Tibial nerve (tissue), 4 donors: ENCODE results near the gene SMIM9. TPM values are rescaled to one million over a fixed set of nuclear protein-coding genes. Genes with fewer than 3 reads are reported as not detected.
"Not testable (repeated sequence)": the region's sequence is repeated elsewhere in the genome, so short reads cannot be mapped to it uniquely, and the experiment has no call there.

ENCODE experiments used
- DNase-seq, 2 donors: peaks; one replicate each; pipeline ENCODE4 v3.0.0-alpha.2; 2019; ENCODE audit warnings: low spot score in 2 of 2
- H3K27ac ChIP-seq, 4 donors: fragments of 200-600 bp; sonication (generic) in 3 of 4; one replicate each; pipeline ENCODE4 v1.5.1; 2017 to 2019; ENCODE audit warnings: mild to moderate bottlenecking in 1 of 4
- H3K27me3 ChIP-seq, 2 donors: fragments of 200-600 bp; sonication (generic) in 1 of 2; one replicate each; pipeline versions ENCODE4 v1.5.1 to v1.6.0; 2017 to 2019
- H3K36me3 ChIP-seq, 3 donors: fragments of 200-600 bp; sonication (generic); one replicate each; pipeline ENCODE4 v1.5.1; 2018 to 2019
- H3K4me1 ChIP-seq, 4 donors: fragments of 200-600 bp; sonication (generic) in 3 of 4; one replicate each; pipeline ENCODE4 v1.5.1; 2017 to 2019
- H3K4me3 ChIP-seq, 4 donors: fragments of 200-600 bp; sonication (generic) in 3 of 4; one replicate each; pipeline ENCODE4 v1.5.1; 2017 to 2019; ENCODE audit warnings: mild to moderate bottlenecking in 1 of 4, moderate library complexity in 1 of 4
- H3K9me3 ChIP-seq, 4 donors: fragments of 200-600 bp; sonication (generic) in 3 of 4; one replicate each; pipeline ENCODE4 v1.5.1; 2017 to 2019
- EP300 ChIP-seq, 2 donors: sonication (generic); formaldehyde crosslinking; IDR thresholded peaks; one replicate each; pipeline ENCODE4 v1.6.1; 2017; ENCODE audit warnings: antibody characterized with exemption in 2 of 2, mild to moderate bottlenecking in 1 of 2
- POLR2A ChIP-seq, 2 donors: fragments of 450-650 bp; IDR thresholded peaks; one replicate each; pipeline ENCODE4 v1.6.1; 2017; ENCODE audit warnings: antibody characterized with exemption in 2 of 2, mild to moderate bottlenecking in 2 of 2, moderate library complexity in 2 of 2
- WGBS, 2 donors: methylation state at CpG; one replicate each; pipeline ENCODE4 v1.1.5; 2018; 5-methylcytosine and 5-hydroxymethylcytosine counted together
- total RNA-seq, 4 donors: library from RNA; depleted of rRNA; stranded (reverse); fragments of >200 nt; gene quantifications; one replicate each; pipeline ENCODE4 v1.1.0, GENCODE V29; 2016
- TF ChIP-seq, protein P1 (sequence below), 5 experiments: fragments of 200-600 bp in 3 of 5; fragments of 450-650 bp in 2 of 5; sonication (generic) in 3 of 5; IDR thresholded peaks; one replicate each; pipeline ENCODE4 v1.5.1; 2016 to 2019; ENCODE audit warnings: antibody characterized with exemption in 5 of 5, mild to moderate bottlenecking in 3 of 5, moderate library complexity in 2 of 5

The SMIM9 gene
- total RNA-seq: not detected

DNA sequence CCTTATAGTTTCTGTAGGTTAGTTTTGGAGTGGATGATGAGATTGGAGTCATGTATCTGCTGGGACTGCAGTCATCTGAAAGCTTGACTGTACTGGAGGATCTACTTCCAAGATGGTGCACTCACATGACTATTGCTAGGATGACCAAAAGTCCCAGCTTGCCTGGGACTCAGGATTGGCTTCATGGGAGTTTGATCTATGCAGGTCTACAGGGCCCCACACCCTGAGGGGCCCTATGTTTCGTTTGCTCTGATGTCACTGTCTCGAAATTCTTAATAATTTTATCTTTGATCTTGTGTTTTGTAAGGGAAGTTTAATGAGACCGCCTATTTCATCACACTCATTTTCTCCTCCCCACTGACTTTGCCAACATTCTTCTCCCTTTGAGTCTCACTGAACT, at the start of gene SMIM9:
Gene SMIM9, minus strand, starts transcription at position 101 of the 400 bp plus-strand sequence. CDS start 3,806 bp downstream, outside the sequence.
- no peaks in the 10 kb centered on the region for H3K36me3 ChIP-seq
- H3K27ac ChIP-seq: no peak within 1 kb of the TSS
- no peaks in the 10 kb centered on the region for H3K4me1 ChIP-seq
- no peaks in the 10 kb centered on the region for H3K9me3 ChIP-seq
- WGBS, 2 donors: 75 to 97% methylated on average over 3 of the region's 3 CpGs
- DNase-seq: no peak
- H3K4me3 ChIP-seq: no peak within 1 kb of the TSS
- TF ChIP-seq POLR2A (IDR thresholded peaks at IDR 0.05) (no peak), EP300 (IDR thresholded peaks at IDR 0.05) (no peak)
- TF ChIP-seq, protein P1, sequence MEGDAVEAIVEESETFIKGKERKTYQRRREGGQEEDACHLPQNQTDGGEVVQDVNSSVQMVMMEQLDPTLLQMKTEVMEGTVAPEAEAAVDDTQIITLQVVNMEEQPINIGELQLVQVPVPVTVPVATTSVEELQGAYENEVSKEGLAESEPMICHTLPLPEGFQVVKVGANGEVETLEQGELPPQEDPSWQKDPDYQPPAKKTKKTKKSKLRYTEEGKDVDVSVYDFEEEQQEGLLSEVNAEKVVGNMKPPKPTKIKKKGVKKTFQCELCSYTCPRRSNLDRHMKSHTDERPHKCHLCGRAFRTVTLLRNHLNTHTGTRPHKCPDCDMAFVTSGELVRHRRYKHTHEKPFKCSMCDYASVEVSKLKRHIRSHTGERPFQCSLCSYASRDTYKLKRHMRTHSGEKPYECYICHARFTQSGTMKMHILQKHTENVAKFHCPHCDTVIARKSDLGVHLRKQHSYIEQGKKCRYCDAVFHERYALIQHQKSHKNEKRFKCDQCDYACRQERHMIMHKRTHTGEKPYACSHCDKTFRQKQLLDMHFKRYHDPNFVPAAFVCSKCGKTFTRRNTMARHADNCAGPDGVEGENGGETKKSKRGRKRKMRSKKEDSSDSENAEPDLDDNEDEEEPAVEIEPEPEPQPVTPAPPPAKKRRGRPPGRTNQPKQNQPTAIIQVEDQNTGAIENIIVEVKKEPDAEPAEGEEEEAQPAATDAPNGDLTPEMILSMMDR (IDR thresholded peaks at IDR 0.05): no peak
- no peaks in the 10 kb centered on the region for H3K27me3 ChIP-seq

DNA sequence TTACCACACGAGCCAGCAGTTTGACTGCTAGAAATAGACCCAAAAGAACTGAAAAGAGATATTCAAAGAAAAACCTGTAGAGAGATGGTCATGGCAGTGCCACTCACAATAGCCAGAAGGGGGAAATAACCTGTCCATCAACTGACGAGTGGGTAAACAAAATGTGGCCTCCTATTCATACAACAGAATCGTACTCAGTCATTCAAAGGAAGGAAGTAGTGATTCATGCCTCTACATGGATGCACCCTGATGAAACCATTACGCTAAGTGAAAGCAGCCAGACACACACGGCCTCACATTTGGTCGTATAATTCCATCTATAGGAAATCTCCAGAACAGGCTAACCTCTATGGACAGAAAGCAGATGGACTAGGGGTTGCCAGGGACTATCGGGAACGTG, 49.6 kb upstream of the SMIM9 start:
- no CpG with 5 or more reads among the region's 8 CpGs for WGBS, 2 donors
- H3K4me1 ChIP-seq, H3K36me3 ChIP-seq, H3K9me3 ChIP-seq, H3K27me3 ChIP-seq, H3K27ac ChIP-seq, H3K4me3 ChIP-seq, DNase-seq: not testable (repeated sequence)

DNA sequence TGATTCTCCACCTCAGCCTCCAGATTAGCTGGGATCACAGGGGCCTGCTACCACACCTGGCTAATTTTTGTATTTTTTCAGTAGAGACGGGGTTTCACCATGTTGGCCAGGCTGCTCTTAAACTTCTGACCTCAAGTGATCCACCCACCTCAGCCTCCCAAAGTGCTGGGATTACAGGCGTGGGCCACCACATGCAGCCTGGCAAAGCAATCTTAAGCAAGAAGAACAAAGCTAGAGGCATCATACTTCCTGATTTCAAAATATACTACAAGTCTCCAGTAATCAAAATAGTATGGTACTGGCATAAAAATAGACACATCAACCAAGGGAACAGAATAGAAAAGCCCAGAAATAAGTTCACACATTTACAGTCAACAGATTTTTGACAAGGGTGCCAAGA, 38.9 kb upstream of the SMIM9 start:
- TF ChIP-seq POLR2A (IDR thresholded peaks at IDR 0.05) (no peak), EP300 (IDR thresholded peaks at IDR 0.05) (no peak)
- TF ChIP-seq, protein P1 (IDR thresholded peaks at IDR 0.05): no peak
- H3K4me1 ChIP-seq: no peaks in the 10 kb centered on the region
- H3K27ac ChIP-seq: no peak overlapping the region
- peaks cover 0 to 6% (median 0%) of the 10 kb centered on the region in 4 donors for H3K9me3 ChIP-seq
- H3K27me3 ChIP-seq: no peaks in the 10 kb centered on the region
- DNase-seq: no peak
- H3K36me3 ChIP-seq: no peaks in the 10 kb centered on the region
- no peak overlapping the region for H3K4me3 ChIP-seq
- WGBS, 2 donors: 64 to 73% methylated on average over 2 of the region's 2 CpGs

DNA sequence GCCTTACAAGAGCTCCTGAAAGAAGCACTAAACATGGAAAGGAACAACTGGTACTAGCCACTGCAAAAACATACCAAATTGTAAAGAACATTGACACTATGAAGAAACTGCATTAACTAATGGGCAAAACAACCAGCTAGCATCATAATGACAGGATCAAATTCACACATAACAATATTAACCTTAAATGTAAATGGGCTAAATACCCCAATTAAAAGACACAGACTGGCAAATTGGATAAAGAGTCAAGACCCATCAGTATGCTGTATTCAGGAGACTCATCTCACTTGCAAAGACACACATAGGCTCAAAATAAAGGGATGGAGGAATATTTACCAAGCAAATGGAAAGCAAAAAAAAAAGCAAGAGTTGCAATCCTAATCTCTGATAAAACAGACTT, 34.1 kb upstream of the SMIM9 start:
- H3K4me1 ChIP-seq, DNase-seq, H3K27me3 ChIP-seq, H3K27ac ChIP-seq, H3K36me3 ChIP-seq, H3K4me3 ChIP-seq: not testable (repeated sequence)
- H3K9me3 ChIP-seq: peaks cover 0 to 11% (median 4%) of the 10 kb centered on the region in 4 donors

DNA sequence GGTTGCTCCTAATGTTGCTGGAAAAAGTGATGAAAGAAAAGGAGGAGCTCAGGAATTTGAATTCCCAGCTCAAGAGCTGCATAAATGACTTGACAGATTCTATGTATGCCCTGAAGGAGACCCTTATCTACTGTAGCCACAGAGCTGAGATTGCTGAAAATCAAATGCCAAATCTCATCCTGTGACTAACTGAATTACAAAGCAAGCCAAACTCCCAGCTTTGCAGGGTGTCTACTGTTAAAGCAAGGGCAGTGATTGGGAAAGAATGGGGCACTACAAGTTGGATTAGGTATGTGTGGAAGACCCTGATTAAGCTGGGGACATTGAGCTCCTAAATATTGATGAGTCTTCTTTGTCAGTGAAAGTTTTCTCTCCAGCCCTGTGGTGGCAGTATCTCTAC, 20.8 kb upstream of the SMIM9 start:
- TF ChIP-seq, protein P1 (IDR thresholded peaks at IDR 0.05): no peak
- no peak for TF ChIP-seq EP300 (IDR thresholded peaks at IDR 0.05)
- no peak for TF ChIP-seq POLR2A (IDR thresholded peaks at IDR 0.05)
- Histone ChIP-seq H3K4me1 (no peaks in the 10 kb centered on the region), H3K27ac (no peak overlapping the region), H3K27me3 (no peaks in the 10 kb centered on the region), H3K36me3 (peaks cover 0 to 38% (median 0%) of the 10 kb centered on the region in 3 donors), H3K4me3 (no peak overlapping the region), H3K9me3 (no peaks in the 10 kb centered on the region)
- DNase-seq: no peak

DNA sequence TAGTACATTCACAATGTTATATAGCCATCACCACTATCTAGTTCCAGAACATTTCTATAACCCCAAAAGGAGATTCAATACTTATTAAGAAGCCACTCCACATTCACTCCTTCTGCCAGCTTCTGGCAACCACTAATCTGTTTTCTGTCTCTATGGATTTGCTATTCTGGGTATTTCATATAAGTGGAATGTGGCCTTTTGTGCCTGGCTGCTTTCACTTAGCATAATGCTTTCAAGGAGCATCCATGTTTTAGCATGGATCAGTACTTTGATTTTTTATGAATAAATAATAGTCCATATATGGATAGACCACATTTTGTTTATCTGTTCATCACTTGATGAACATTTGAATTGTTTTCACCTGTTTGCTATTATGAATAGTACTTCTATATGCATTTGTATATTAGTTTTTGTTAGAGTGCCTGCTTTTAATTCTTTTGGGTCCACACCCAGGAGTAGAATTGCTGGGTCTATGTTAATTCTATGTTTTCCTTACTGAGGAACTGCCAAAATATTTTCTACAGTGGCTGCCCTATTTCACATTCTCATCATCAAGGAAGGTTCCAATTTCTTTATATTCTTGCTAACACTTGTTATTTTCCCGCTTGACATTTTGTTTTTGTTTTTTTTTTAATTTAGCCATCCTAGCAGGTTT, 16.6 kb upstream of the SMIM9 start:
- no peak for DNase-seq
- H3K9me3 ChIP-seq: no peaks in the 10 kb centered on the region
- H3K27me3 ChIP-seq: no peaks in the 10 kb centered on the region
- WGBS, 2 donors: 87 to 88% methylated on average over 1 of the region's 1 CpG
- no peak overlapping the region for H3K27ac ChIP-seq
- H3K36me3 ChIP-seq: peaks cover 0 to 8% (median 0%) of the 10 kb centered on the region in 3 donors
- H3K4me3 ChIP-seq: no peak overlapping the region
- TF ChIP-seq EP300 (IDR thresholded peaks at IDR 0.05) (no peak), POLR2A (IDR thresholded peaks at IDR 0.05) (no peak)
- TF ChIP-seq, protein P1 (IDR thresholded peaks at IDR 0.05): no peak
- no peaks in the 10 kb centered on the region for H3K4me1 ChIP-seq
